ENCODE results near the gene USP17L20.
"Not testable (repeated sequence)": the region's sequence is repeated elsewhere in the genome, so short reads cannot be mapped to it uniquely, and the experiment has no call there.

The USP17L20 gene

GRCh38 chr4:9257824-9258223, at the start of gene USP17L20:
USP17L20 (plus strand) TSS chr4:9258124; CDS start chr4:9258124, 0 bp downstream.
- H3K36me3 ChIP-seq (ENCODE audit: insufficient read depth, low read length); H2AFZ ChIP-seq (ENCODE audit: low read depth, low read length); H3K4me1 ChIP-seq (ENCODE audit: insufficient read depth, low read length); H3K9me3 ChIP-seq (ENCODE audit: low read length); H3K4me3 ChIP-seq (ENCODE audit: low read length); H3K27me3 ChIP-seq (ENCODE audit: insufficient read depth, low read length): not testable (repeated sequence)

- not testable (repeated sequence) for H3K36me3 ChIP-seq (ENCODE audit: insufficient read depth, low read length); H3K27me3 ChIP-seq (ENCODE audit: insufficient read depth, low read length); H3K9me3 ChIP-seq (ENCODE audit: low read length)
These were observed 47.6 kb upstream of the USP17L20 start, which contains the start of gene USP17L10 for GRCh38 chr4:9210357-9210756. USP17L10 (plus strand) TSS chr4:9210657; CDS start chr4:9210657, 0 bp downstream.

DNA sequence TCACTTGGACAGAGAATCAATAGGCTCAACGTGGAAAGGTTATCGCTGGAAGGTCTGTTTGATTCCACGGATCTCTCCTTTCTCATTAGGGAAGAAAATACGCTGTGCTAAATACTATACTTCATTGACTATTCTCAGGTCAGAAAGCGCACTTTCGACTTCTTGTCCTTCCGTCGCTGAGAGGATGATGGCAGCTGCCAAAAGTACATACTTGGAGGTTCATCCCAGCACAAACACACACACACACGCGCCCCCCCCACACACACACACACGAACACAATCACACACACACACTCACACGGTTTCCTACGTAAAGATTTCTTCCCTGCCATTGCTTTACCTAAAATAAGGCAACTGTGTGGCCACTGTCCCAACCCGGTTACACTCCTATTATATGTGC, 43.2 kb upstream of the USP17L20 start:
- H3K27me3 ChIP-seq (ENCODE audit: insufficient read depth, low read length); H3K4me3 ChIP-seq (ENCODE audit: low read length); H2AFZ ChIP-seq (ENCODE audit: low read depth, low read length): not testable (repeated sequence)

More at GRCh38 chr4:9210357-9210756, 47.6 kb upstream of the USP17L20 start, which contains the start of gene USP17L10:
- H3K4me3 ChIP-seq (ENCODE audit: low read length); H2AFZ ChIP-seq (ENCODE audit: low read depth, low read length); H3K4me1 ChIP-seq (ENCODE audit: insufficient read depth, low read length): not testable (repeated sequence)

GRCh38 chr4:9215105-9215504, 42.8 kb upstream of the USP17L20 start, which contains the start of gene USP17L11:
USP17L11 (plus strand) TSS chr4:9215405; CDS start chr4:9215405, 0 bp downstream.
- not testable (repeated sequence) for H3K36me3 ChIP-seq (ENCODE audit: insufficient read depth, low read length); H3K27me3 ChIP-seq (ENCODE audit: insufficient read depth, low read length); H3K9me3 ChIP-seq (ENCODE audit: low read length); H3K4me1 ChIP-seq (ENCODE audit: insufficient read depth, low read length); H2AFZ ChIP-seq (ENCODE audit: low read depth, low read length); H3K4me3 ChIP-seq (ENCODE audit: low read length)

More for the DNA sequence above, 43.2 kb upstream of the USP17L20 start:
- H3K9me3 ChIP-seq (ENCODE audit: low read length); H3K36me3 ChIP-seq (ENCODE audit: insufficient read depth, low read length); H3K4me1 ChIP-seq (ENCODE audit: insufficient read depth, low read length): not testable (repeated sequence)

DNA sequence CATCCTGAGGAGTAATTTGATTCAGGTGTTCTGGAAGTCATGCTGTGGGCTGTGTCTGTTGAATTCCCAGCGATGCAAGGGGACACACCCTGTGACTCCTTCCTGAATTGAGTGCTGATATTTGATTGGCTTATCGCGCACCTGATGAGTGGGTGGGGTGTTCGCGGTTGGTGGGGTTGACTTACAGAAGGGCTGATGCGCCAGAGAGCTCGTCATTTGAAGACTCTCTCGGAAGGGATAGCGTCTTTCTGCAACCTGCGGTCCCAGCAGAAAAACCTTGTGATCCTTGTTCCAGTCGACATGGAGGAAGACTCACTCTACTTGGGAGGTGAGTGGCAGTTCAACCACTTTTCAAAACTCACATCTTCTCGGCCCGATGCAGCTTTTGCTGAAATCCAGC, 38.1 kb upstream of the USP17L20 start, which contains the start of gene USP17L12:
Gene USP17L12 (plus strand): TSS at position 301 of the 400 bp plus-strand sequence. CDS start 0 bp downstream, at position 301.
- H3K9me3 ChIP-seq (ENCODE audit: low read length); H3K4me1 ChIP-seq (ENCODE audit: insufficient read depth, low read length); H3K27me3 ChIP-seq (ENCODE audit: insufficient read depth, low read length); H3K36me3 ChIP-seq (ENCODE audit: insufficient read depth, low read length); H2AFZ ChIP-seq (ENCODE audit: low read depth, low read length); H3K4me3 ChIP-seq (ENCODE audit: low read length): not testable (repeated sequence)

DNA sequence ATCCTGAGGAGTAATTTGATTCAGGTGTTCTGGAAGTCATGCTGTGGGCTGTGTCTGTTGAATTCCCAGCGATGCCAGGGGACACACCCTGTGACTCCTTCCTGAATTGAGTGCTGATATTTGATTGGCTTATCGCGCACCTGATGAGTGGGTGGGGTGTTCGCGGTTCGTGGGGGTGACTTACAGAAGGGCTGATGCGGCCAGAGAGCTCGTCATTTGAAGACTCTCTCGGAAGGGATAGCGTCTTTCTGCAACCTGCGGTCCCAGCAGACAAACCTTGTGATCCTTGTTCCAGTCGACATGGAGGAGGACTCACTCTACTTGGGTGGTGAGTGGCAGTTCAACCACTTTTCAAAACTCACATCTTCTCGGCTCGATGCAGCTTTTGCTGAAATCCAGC, 33.3 kb upstream of the USP17L20 start, which contains the start of gene USP17L13:
Gene USP17L13 (plus strand): TSS at position 301 of the 400 bp plus-strand sequence. CDS start 0 bp downstream, at position 301.
- H3K4me1 ChIP-seq (ENCODE audit: insufficient read depth, low read length); H3K9me3 ChIP-seq (ENCODE audit: low read length); H3K36me3 ChIP-seq (ENCODE audit: insufficient read depth, low read length); H2AFZ ChIP-seq (ENCODE audit: low read depth, low read length); H3K27me3 ChIP-seq (ENCODE audit: insufficient read depth, low read length); H3K4me3 ChIP-seq (ENCODE audit: low read length): not testable (repeated sequence)

- H3K4me3 ChIP-seq (ENCODE audit: low read length); H3K4me1 ChIP-seq (ENCODE audit: insufficient read depth, low read length); H3K36me3 ChIP-seq (ENCODE audit: insufficient read depth, low read length); H2AFZ ChIP-seq (ENCODE audit: low read depth, low read length); H3K27me3 ChIP-seq (ENCODE audit: insufficient read depth, low read length); H3K9me3 ChIP-seq (ENCODE audit: low read length): not testable (repeated sequence)
These were observed 27.7 kb upstream of the USP17L20 start for GRCh38 chr4:9230249-9230648.

DNA sequence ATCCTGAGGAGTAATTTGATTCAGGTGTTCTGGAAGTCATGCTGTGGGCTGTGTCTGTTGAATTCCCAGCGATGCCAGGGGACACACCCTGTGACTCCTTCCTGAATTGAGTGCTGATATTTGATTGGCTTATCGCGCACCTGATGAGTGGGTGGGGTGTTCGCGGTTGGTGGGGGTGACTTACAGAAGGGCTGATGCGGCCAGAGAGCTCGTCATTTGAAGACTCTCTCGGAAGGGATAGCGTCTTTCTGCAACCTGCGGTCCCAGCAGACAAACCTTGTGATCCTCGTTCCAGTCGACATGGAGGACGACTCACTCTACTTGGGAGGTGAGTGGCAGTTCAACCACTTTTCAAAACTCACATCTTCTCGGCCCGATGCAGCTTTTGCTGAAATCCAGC, 23.8 kb upstream of the USP17L20 start, which contains the start of gene USP17L15:
Gene USP17L15 (plus strand): TSS at position 301 of the 400 bp plus-strand sequence. CDS start 0 bp downstream, at position 301.
- H3K4me3 ChIP-seq (ENCODE audit: low read length); H3K4me1 ChIP-seq (ENCODE audit: insufficient read depth, low read length); H3K9me3 ChIP-seq (ENCODE audit: low read length); H3K27me3 ChIP-seq (ENCODE audit: insufficient read depth, low read length); H3K36me3 ChIP-seq (ENCODE audit: insufficient read depth, low read length); H2AFZ ChIP-seq (ENCODE audit: low read depth, low read length): not testable (repeated sequence)

DNA sequence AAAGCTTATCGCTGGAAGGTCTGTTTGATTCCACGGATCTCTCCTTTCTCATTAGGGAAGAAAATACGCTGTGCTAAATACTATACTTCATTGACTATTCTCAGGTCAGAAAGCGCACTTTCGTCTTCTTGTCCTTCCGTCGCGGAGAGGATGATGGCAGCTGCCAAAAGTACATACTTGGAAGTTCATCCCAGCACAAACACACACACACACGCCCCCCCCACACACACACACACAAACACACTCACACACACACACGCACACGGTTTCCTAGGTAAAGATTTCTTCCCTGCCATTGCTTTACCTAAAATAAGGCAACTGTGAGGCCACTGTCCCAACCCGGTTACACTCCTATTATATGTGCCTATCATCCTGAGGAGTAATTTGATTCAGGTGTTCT, 19.5 kb upstream of the USP17L20 start:
- not testable (repeated sequence) for H3K4me1 ChIP-seq (ENCODE audit: insufficient read depth, low read length); H3K4me3 ChIP-seq (ENCODE audit: low read length); H3K36me3 ChIP-seq (ENCODE audit: insufficient read depth, low read length); H3K9me3 ChIP-seq (ENCODE audit: low read length); H3K27me3 ChIP-seq (ENCODE audit: insufficient read depth, low read length); H2AFZ ChIP-seq (ENCODE audit: low read depth, low read length)

DNA sequence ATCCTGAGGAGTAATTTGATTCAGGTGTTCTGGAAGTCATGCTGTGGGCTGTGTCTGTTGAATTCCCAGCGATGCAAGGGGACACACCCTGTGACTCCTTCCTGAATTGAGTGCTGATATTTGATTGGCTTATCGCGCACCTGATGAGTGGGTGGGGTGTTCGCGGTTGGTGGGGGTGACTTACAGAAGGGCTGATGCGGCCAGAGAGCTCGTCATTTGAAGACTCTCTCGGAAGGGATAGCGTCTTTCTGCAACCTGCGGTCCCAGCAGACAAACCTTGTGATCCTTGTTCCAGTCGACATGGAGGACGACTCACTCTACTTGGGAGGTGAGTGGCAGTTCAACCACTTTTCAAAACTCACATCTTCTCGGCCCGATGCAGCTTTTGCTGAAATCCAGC, 14.3 kb upstream of the USP17L20 start, which contains the start of gene USP17L17:
Gene USP17L17 (plus strand): TSS at position 301 of the 400 bp plus-strand sequence. CDS start 0 bp downstream, at position 301.
- not testable (repeated sequence) for H3K27me3 ChIP-seq (ENCODE audit: insufficient read depth, low read length); H3K4me3 ChIP-seq (ENCODE audit: low read length); H3K9me3 ChIP-seq (ENCODE audit: low read length); H3K4me1 ChIP-seq (ENCODE audit: insufficient read depth, low read length); H3K36me3 ChIP-seq (ENCODE audit: insufficient read depth, low read length); H2AFZ ChIP-seq (ENCODE audit: low read depth, low read length)

DNA sequence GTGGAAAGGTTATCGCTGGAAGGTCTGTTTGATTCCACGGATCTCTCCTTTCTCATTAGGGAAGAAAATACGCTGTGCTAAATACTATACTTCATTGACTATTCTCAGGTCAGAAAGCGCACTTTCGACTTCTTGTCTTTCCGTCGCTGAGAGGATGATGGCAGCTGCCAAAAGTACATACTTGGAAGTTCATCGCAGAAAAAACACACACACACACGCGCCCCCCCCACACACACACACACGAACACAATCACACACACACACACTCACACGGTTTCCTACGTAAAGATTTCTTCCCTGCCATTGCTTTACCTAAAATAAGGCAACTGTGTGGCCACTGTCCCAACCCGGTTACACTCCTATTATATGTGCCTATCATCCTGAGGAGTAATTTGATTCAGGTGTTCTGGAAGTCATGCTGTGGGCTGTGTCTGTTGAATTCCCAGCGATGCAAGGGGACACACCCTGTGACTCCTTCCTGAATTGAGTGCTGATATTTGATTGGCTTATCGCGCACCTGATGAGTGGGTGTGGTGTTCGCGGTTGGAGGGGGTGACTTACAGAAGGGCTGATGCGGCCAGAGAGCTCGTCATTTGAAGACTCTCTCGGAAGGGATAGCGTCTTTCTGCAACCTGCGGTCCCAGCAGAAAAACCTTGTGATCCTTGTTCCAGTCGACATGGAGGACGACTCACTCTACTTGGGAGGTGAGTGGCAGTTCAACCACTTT, 9.8 kb upstream of the USP17L20 start, which contains the start of gene USP17L18:
Gene USP17L18 (plus strand): TSS at position 678 of the 728 bp plus-strand sequence. CDS start 0 bp downstream, at position 678.
- H3K27me3 ChIP-seq (ENCODE audit: insufficient read depth, low read length); H3K4me3 ChIP-seq (ENCODE audit: low read length); H2AFZ ChIP-seq (ENCODE audit: low read depth, low read length); H3K4me1 ChIP-seq (ENCODE audit: insufficient read depth, low read length); H3K9me3 ChIP-seq (ENCODE audit: low read length); H3K36me3 ChIP-seq (ENCODE audit: insufficient read depth, low read length): not testable (repeated sequence)

- H3K27me3 ChIP-seq (ENCODE audit: insufficient read depth, low read length); H3K4me1 ChIP-seq (ENCODE audit: insufficient read depth, low read length); H3K9me3 ChIP-seq (ENCODE audit: low read length); H3K4me3 ChIP-seq (ENCODE audit: low read length); H3K36me3 ChIP-seq (ENCODE audit: insufficient read depth, low read length); H2AFZ ChIP-seq (ENCODE audit: low read depth, low read length): not testable (repeated sequence)
These were observed 4.8 kb upstream of the USP17L20 start, which contains the start of gene USP17L19 for GRCh38 chr4:9253078-9253477. USP17L19 (plus strand) TSS chr4:9253378; CDS start chr4:9253378, 0 bp downstream.

DNA sequence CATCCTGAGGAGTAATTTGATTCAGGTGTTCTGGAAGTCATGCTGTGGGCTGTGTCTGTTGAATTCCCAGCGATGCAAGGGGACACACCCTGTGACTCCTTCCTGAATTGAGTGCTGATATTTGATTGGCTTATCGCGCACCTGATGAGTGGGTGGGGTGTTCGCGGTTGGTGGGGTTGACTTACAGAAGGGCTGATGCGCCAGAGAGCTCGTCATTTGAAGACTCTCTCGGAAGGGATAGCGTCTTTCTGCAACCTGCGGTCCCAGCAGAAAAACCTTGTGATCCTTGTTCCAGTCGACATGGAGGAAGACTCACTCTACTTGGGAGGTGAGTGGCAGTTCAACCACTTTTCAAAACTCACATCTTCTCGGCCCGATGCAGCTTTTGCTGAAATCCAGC, 4.6 kb downstream of the USP17L20 start, which contains the start of gene USP17L21:
Gene USP17L21 (plus strand): TSS at position 301 of the 400 bp plus-strand sequence. CDS start 0 bp downstream, at position 301.
- H3K9me3 ChIP-seq (ENCODE audit: low read length) = not testable (repeated sequence)

More for the DNA sequence above, 4.6 kb downstream of the USP17L20 start, which contains the start of gene USP17L21:
- H3K4me1 ChIP-seq (ENCODE audit: insufficient read depth, low read length); H3K27me3 ChIP-seq (ENCODE audit: insufficient read depth, low read length); H3K4me3 ChIP-seq (ENCODE audit: low read length); H2AFZ ChIP-seq (ENCODE audit: low read depth, low read length); H3K36me3 ChIP-seq (ENCODE audit: insufficient read depth, low read length): not testable (repeated sequence)

Data from neuron (in vitro differentiated cells).